Measurements from ENCODE around the gene PEAK1.

DNA sequence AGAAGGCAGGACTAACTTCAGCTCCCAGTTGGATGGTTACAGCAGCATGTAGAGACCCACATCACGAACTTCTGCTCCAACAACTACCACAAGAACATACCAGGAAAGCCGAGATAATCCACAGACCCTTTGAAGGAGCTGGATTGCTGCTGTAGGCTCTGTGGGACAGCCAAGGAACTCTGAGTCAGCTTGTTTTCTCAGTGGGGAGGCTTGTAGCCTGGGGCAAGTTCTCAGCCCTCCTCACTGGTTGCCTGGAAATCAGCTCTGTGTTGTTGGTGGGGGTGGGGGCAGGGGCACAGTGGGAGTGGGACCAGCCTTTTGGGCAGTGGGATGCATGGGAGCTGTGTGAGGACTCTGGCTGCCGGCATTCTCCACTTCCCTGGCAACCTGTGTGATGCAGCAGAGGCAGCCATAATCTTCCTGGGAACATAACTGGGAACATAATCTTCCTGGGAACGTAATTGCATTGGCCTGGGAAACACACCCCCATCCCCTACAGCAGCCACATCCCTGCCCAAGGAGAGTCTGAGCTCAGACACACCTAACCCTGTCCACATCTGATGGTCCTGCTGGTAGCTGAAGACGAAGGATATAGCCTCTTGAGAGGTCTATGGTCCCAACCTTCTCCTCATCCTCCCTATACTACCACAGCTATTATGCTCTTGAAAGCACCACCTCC is 153.1 kb downstream of the PEAK1 start:
- TF ChIP-seq, protein P1, sequence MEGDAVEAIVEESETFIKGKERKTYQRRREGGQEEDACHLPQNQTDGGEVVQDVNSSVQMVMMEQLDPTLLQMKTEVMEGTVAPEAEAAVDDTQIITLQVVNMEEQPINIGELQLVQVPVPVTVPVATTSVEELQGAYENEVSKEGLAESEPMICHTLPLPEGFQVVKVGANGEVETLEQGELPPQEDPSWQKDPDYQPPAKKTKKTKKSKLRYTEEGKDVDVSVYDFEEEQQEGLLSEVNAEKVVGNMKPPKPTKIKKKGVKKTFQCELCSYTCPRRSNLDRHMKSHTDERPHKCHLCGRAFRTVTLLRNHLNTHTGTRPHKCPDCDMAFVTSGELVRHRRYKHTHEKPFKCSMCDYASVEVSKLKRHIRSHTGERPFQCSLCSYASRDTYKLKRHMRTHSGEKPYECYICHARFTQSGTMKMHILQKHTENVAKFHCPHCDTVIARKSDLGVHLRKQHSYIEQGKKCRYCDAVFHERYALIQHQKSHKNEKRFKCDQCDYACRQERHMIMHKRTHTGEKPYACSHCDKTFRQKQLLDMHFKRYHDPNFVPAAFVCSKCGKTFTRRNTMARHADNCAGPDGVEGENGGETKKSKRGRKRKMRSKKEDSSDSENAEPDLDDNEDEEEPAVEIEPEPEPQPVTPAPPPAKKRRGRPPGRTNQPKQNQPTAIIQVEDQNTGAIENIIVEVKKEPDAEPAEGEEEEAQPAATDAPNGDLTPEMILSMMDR (IDR thresholded peaks at IDR 0.05): no peak
- no peak for TF ChIP-seq POLR2A (IDR thresholded peaks at IDR 0.05)
